ENCODE measurements around the gene THOP1. TPM values are rescaled to one million over a fixed set of nuclear protein-coding genes. Genes with fewer than 3 reads are reported as not detected.

THOP1 gene
- total and polyA plus RNA-seq, 4 donors = 23.8 to 71.9 (median 64.6) TPM

DNA sequence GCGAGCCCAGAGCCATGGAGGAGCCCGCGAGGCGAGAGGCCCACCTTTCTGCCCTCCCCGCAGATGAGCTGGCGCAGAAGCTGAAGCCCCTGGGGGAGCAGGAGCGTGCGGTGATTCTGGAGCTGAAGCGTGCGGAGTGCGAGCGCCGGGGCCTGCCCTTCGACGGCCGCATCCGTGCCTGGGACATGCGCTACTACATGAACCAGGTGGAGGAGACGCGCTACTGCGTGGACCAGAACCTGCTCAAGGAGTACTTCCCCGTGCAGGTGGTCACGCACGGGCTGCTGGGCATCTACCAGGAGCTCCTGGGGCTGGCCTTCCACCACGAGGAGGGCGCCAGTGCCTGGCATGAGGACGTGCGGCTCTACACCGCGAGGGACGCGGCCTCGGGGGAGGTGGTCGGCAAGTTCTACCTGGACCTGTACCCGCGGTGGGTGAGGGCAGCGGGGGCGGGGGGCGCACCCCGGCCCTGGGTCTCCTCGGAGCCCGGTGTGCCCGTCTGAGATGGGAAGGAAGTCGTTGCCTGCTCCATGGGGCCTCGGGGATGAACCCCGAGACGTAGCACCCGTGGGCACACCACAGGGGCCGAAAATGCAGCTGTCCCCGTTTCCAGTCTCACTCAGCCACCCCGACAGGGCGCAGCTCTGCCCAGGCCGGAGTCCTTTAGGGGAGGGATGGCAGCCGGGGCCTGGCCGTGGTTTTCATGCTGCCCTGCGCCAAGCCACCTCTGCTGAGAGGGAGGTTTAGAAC, 22.3 kb downstream of the THOP1 start:
- H3K9me3 ChIP-seq (ENCODE audit: control insufficient read depth in 4 of 4, insufficient read depth in 3 of 4, low read length in 3 of 4) = peaks cover 0 to 3% (median 0%) of the 10 kb centered on the region in 4 donors
- TF ChIP-seq, protein P1, sequence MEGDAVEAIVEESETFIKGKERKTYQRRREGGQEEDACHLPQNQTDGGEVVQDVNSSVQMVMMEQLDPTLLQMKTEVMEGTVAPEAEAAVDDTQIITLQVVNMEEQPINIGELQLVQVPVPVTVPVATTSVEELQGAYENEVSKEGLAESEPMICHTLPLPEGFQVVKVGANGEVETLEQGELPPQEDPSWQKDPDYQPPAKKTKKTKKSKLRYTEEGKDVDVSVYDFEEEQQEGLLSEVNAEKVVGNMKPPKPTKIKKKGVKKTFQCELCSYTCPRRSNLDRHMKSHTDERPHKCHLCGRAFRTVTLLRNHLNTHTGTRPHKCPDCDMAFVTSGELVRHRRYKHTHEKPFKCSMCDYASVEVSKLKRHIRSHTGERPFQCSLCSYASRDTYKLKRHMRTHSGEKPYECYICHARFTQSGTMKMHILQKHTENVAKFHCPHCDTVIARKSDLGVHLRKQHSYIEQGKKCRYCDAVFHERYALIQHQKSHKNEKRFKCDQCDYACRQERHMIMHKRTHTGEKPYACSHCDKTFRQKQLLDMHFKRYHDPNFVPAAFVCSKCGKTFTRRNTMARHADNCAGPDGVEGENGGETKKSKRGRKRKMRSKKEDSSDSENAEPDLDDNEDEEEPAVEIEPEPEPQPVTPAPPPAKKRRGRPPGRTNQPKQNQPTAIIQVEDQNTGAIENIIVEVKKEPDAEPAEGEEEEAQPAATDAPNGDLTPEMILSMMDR (IDR thresholded peaks at IDR 0.05; ENCODE audit: control extremely low read depth, extremely low read depth) = no peak
- no peak overlapping the region for H3K9ac ChIP-seq (ENCODE audit: insufficient read depth in 1 of 2, low read length in 2 of 2)
- WGBS, 2 donors = 96 to 97% methylated on average over 55 to 56 of the region's 56 CpGs
- no peak overlapping the region for H3K4me3 ChIP-seq
- no peaks in the 10 kb centered on the region for H3K27me3 ChIP-seq (ENCODE audit: control insufficient read depth in 3 of 3, insufficient read depth in 3 of 3, low read length in 2 of 3)
- H3K27ac ChIP-seq (ENCODE audit: low read depth in 1 of 2, low read length in 1 of 2) = no peak overlapping the region
- DNase-seq (no peak), ATAC-seq (ENCODE audit: insufficient read depth, low FRiP score) (no peak)
- no peaks in the 10 kb centered on the region for H3K4me1 ChIP-seq (ENCODE audit: control insufficient read depth in 5 of 5, insufficient read depth in 5 of 5, low read length in 5 of 5)
- H3K36me3 ChIP-seq (ENCODE audit: control insufficient read depth in 4 of 4, insufficient read depth in 4 of 4, low read length in 4 of 4) = peaks cover 6 to 63% (median 9%) of the 10 kb centered on the region in 4 donors

DNA sequence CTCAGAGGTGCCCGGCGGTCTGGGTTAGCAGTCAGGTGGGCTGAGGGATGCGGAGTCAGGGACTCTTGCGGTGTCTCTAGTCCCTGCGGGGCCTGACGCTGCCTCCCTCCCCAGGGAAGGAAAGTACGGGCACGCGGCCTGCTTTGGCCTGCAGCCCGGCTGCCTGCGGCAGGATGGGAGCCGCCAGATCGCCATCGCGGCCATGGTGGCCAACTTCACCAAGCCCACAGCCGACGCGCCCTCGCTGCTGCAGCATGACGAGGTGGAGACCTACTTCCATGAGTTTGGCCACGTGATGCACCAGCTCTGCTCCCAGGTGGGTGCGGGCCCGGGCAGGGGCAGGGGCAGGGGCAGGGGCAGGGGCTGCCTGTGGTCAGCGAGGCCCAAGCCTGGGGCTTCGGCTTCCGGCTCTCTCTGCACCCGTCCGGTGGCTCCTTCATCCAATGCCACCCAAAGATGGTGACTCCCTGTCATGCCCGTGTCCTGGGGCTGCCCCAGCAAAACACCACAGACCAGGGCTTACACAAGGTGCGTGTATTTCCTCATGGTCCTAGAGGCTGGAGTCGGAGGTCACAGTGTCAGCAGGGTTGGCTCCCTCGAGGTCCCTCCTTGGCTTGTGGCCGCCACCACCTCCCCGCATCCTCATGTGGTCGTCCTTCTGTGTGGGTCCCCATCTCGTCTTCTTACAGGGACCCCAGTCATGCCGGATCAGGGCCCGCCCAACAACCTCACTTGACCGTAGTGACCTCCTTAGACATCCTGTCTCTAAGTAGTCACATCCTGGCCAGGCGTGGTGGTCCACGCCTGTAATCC, 23.0 kb downstream of the THOP1 start:
- TF ChIP-seq, protein P1 (IDR thresholded peaks at IDR 0.05; ENCODE audit: control extremely low read depth, extremely low read depth) = no peak
- peaks cover 0 to 3% (median 0%) of the 10 kb centered on the region in 4 donors for H3K9me3 ChIP-seq (ENCODE audit: control insufficient read depth in 4 of 4, insufficient read depth in 3 of 4, low read length in 3 of 4)
- H3K4me3 ChIP-seq = no peak overlapping the region
- DNase-seq (no peak), ATAC-seq (ENCODE audit: insufficient read depth, low FRiP score) (no peak)
- H3K4me1 ChIP-seq (ENCODE audit: control insufficient read depth in 5 of 5, insufficient read depth in 5 of 5, low read length in 5 of 5) = no peaks in the 10 kb centered on the region
- 96% methylated on average over 39 to 41 of the region's 41 CpGs for WGBS, 2 donors
- no peaks in the 10 kb centered on the region for H3K27me3 ChIP-seq (ENCODE audit: control insufficient read depth in 3 of 3, insufficient read depth in 3 of 3, low read length in 2 of 3)
- peaks cover 6 to 70% (median 7%) of the 10 kb centered on the region in 4 donors for H3K36me3 ChIP-seq (ENCODE audit: control insufficient read depth in 4 of 4, insufficient read depth in 4 of 4, low read length in 4 of 4)
- H3K27ac ChIP-seq (ENCODE audit: low read depth in 1 of 2, low read length in 1 of 2) = no peak overlapping the region
- H3K9ac ChIP-seq (ENCODE audit: insufficient read depth in 1 of 2, low read length in 2 of 2) = no peak overlapping the region

DNA sequence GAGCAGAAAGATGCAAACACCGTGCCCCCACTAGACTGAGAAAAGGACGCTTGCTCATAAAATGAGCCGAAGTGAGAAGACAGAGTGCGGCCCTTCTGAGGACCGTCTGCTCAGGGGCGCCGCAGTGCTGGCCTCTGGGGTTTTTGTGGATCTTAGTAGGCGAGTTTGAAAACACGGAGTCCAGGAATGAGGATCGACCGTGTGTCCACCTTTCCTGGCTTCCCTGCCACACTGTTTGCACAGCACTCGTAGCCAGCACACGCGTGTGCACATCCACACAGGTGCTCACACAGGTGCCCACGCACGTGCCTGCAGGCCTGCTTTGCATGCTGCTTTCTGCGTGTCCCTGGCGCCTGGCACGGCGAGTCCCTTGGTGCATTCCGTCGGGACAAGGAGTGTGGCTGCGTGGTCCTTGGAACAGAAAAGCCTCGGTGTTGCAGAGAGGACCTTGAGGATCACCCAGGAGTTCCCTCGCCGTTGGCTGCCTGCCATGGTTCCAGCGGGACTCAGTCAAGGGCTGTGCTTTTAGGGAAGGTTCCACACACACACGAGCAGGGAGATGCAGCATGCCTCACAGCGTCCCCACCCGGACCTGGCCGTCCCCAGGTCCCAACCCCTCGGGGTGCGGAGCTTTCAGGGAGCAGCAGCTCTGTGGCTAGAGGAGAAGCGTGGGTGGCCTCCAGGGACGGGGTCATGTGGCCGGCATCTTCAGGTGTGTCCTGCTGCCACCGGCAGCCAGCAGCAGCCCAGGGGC, 24.3 kb downstream of the THOP1 start:
- Histone ChIP-seq H3K36me3 (ENCODE audit: control insufficient read depth in 4 of 4, insufficient read depth in 4 of 4, low read length in 4 of 4) (peaks cover 6 to 70% (median 7%) of the 10 kb centered on the region in 4 donors), H3K4me3 (no peak overlapping the region), H3K27me3 (ENCODE audit: control insufficient read depth in 3 of 3, insufficient read depth in 3 of 3, low read length in 2 of 3) (no peaks in the 10 kb centered on the region), H3K9ac (ENCODE audit: insufficient read depth in 1 of 2, low read length in 2 of 2) (no peak overlapping the region), H3K27ac (ENCODE audit: low read depth in 1 of 2, low read length in 1 of 2) (no peak overlapping the region), H3K9me3 (ENCODE audit: control insufficient read depth in 4 of 4, insufficient read depth in 3 of 4, low read length in 3 of 4) (peaks cover 0 to 3% (median 0%) of the 10 kb centered on the region in 4 donors), H3K4me1 (ENCODE audit: control insufficient read depth in 5 of 5, insufficient read depth in 5 of 5, low read length in 5 of 5) (no peaks in the 10 kb centered on the region)
- WGBS, 2 donors = 94 to 95% methylated on average over 35 to 37 of the region's 37 CpGs
- no peak for ATAC-seq (ENCODE audit: insufficient read depth, low FRiP score)
- TF ChIP-seq, protein P1 (IDR thresholded peaks at IDR 0.05; ENCODE audit: control extremely low read depth, extremely low read depth) = no peak
- DNase-seq = no peak

All from lung (tissue), 12 donors.